Measurements from ENCODE around the gene FRMD5. TPM values are rescaled to one million over a fixed set of nuclear protein-coding genes. Genes with fewer than 3 reads are reported as not detected.

The FRMD5 gene
- total RNA-seq, 2 donors from 2014 or later = 3.6 to 7.0 TPM

DNA sequence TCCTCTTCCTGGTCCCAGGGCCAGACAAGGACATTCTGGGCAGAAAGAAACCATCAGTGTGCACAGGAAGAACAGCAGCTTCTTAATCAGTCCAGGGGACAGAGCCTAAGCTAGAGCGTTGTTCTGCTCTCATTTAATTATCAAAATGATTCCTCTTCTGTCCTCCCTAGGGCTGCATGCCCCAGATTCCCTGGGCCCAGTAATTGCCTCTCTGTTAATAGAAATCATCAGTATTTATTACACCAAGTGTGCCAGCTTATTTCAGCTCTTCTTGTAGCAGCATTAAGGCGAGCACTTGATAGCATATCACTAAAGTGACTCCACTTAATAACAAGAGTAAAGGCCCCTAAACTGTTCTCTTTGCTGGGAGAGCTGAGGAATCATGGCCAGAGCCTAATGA lies 296.2 kb downstream of the FRMD5 start:
- no peak for DNase-seq
- Histone ChIP-seq H3K9ac (ENCODE audit: extremely low read depth, low read length, poor library complexity, severe bottlenecking) (no peak overlapping the region), H3K36me3 (ENCODE audit: control insufficient read depth, insufficient read depth, low read length) (no peaks in the 10 kb centered on the region), H3K9me3 (ENCODE audit: control insufficient read depth, low read length) (no peaks in the 10 kb centered on the region), H3K4me1 (ENCODE audit: control insufficient read depth, insufficient read depth, low read length) (peaks cover 12% of the 10 kb centered on the region), H3K4me3 (ENCODE audit: low read length) (no peak overlapping the region), H3K27ac (ENCODE audit: low read depth, low read length) (no peak overlapping the region), H3K27me3 (ENCODE audit: control insufficient read depth, insufficient read depth, low read length, poor library complexity, severe bottlenecking) (no peaks in the 10 kb centered on the region)
- WGBS, 2 experiments (ENCODE audit: insufficient coverage in 1 of 2, insufficient read length in 1 of 2) = 80 to 91% methylated on average over 1 to 2 of the region's 2 CpGs
- no peaks in the 10 kb centered on the region for H3K36me3 Mint-ChIP-seq (ENCODE audit: low read depth)
- TF ChIP-seq, protein P1, sequence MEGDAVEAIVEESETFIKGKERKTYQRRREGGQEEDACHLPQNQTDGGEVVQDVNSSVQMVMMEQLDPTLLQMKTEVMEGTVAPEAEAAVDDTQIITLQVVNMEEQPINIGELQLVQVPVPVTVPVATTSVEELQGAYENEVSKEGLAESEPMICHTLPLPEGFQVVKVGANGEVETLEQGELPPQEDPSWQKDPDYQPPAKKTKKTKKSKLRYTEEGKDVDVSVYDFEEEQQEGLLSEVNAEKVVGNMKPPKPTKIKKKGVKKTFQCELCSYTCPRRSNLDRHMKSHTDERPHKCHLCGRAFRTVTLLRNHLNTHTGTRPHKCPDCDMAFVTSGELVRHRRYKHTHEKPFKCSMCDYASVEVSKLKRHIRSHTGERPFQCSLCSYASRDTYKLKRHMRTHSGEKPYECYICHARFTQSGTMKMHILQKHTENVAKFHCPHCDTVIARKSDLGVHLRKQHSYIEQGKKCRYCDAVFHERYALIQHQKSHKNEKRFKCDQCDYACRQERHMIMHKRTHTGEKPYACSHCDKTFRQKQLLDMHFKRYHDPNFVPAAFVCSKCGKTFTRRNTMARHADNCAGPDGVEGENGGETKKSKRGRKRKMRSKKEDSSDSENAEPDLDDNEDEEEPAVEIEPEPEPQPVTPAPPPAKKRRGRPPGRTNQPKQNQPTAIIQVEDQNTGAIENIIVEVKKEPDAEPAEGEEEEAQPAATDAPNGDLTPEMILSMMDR (conservative IDR thresholded peaks at IDR 0.05) = no peak
- peaks cover 27% of the 10 kb centered on the region for H3K4me1 Mint-ChIP-seq
- H3K27ac Mint-ChIP-seq = no peak overlapping the region
- no peaks in the 10 kb centered on the region for H3K9me3 Mint-ChIP-seq
- no peak overlapping the region for H3K4me3 Mint-ChIP-seq
- H3K27me3 Mint-ChIP-seq (ENCODE audit: insufficient read depth) = no peaks in the 10 kb centered on the region

DNA sequence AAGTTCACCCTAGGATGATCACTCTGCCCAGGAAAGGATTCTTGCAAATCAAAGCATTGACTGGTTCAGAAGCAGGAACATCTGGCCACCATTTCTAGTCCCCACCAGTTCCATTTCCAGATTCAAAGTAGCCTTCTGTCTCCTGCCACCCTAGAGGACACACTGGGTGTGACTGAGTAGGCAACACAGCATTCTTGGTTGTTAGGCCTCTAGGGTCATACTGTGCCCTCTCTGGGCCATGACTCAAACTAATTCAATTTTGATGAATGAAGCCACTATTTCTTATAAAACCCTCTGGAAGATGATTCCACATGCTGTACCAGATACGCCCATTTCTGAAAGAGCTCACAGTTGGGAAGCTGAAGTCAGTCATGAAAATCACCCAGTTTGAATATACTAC lies 298.5 kb downstream of the FRMD5 start:
- no peaks in the 10 kb centered on the region for H3K9me3 ChIP-seq (ENCODE audit: control insufficient read depth, low read length)
- peaks cover 2% of the 10 kb centered on the region for H3K4me1 ChIP-seq (ENCODE audit: control insufficient read depth, insufficient read depth, low read length)
- no peaks in the 10 kb centered on the region for H3K27me3 ChIP-seq (ENCODE audit: control insufficient read depth, insufficient read depth, low read length, poor library complexity, severe bottlenecking)
- Mint-ChIP-seq H3K36me3 (ENCODE audit: low read depth) (no peaks in the 10 kb centered on the region), H3K4me1 (peaks cover 10% of the 10 kb centered on the region), H3K4me3 (no peak overlapping the region), H3K27ac (no peak overlapping the region), H3K27me3 (ENCODE audit: insufficient read depth) (no peaks in the 10 kb centered on the region), H3K9me3 (no peaks in the 10 kb centered on the region)
- no peak for DNase-seq
- H3K4me3 ChIP-seq (ENCODE audit: low read length) = no peak overlapping the region
- H3K9ac ChIP-seq (ENCODE audit: extremely low read depth, low read length, poor library complexity, severe bottlenecking) = no peak overlapping the region
- 91% methylated on average over 1 of the region's 1 CpG; no CpG with 5 or more reads in 1 of the 2 experiments for WGBS, 2 experiments (ENCODE audit: insufficient coverage in 1 of 2, insufficient read length in 1 of 2)
- TF ChIP-seq, protein P1 (conservative IDR thresholded peaks at IDR 0.05) = no peak
- no peaks in the 10 kb centered on the region for H3K36me3 ChIP-seq (ENCODE audit: control insufficient read depth, insufficient read depth, low read length)
- no peak overlapping the region for H3K27ac ChIP-seq (ENCODE audit: low read depth, low read length)

DNA sequence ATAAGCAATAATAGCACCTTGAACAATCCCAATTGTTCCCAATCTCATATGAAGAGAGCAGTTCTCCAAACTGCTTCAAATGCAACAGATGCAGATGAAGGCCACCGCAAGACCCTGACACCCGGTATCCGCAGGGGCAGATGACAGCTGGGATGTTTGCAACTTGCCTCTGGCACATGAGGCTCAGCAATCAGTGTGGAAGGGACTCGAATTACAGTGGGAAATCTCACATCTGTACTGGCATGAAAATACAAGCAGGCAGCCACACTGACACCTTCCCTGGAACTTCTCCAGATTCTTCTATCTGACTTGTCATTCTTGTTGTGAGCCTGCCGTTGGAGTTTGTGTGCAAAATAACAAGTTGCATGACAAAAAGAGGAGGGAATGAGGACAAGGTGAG lies 299.5 kb downstream of the FRMD5 start:
- Histone ChIP-seq H3K9ac (ENCODE audit: extremely low read depth, low read length, poor library complexity, severe bottlenecking) (no peak overlapping the region), H3K27ac (ENCODE audit: low read depth, low read length) (no peak overlapping the region), H3K9me3 (ENCODE audit: control insufficient read depth, low read length) (no peaks in the 10 kb centered on the region), H3K27me3 (ENCODE audit: control insufficient read depth, insufficient read depth, low read length, poor library complexity, severe bottlenecking) (no peaks in the 10 kb centered on the region), H3K36me3 (ENCODE audit: control insufficient read depth, insufficient read depth, low read length) (no peaks in the 10 kb centered on the region), H3K4me1 (ENCODE audit: control insufficient read depth, insufficient read depth, low read length) (peaks cover 2% of the 10 kb centered on the region), H3K4me3 (ENCODE audit: low read length) (no peak overlapping the region)
- H3K4me1 Mint-ChIP-seq = peaks cover 3% of the 10 kb centered on the region
- H3K9me3 Mint-ChIP-seq = no peaks in the 10 kb centered on the region
- TF ChIP-seq, protein P1 (conservative IDR thresholded peaks at IDR 0.05) = no peak
- H3K36me3 Mint-ChIP-seq (ENCODE audit: low read depth) = no peaks in the 10 kb centered on the region
- H3K27ac Mint-ChIP-seq = no peak overlapping the region
- no peak for DNase-seq
- WGBS, 2 experiments (ENCODE audit: insufficient coverage in 1 of 2, insufficient read length in 1 of 2) = 68 to 93% methylated on average over 3 to 5 of the region's 5 CpGs
- H3K27me3 Mint-ChIP-seq (ENCODE audit: insufficient read depth) = no peaks in the 10 kb centered on the region
- H3K4me3 Mint-ChIP-seq = no peak overlapping the region

Data from endodermal cell (in vitro differentiated cells).